GM06990 (cell line): ENCODE data around the gene ZNF546.
A peak's percentile ranks its signal among the peaks of the same experiment; 100 is the strongest.
"Not testable (repeated sequence)": the region's sequence is repeated elsewhere in the genome, so short reads cannot be mapped to it uniquely, and the experiment has no call there.

Experiments used
- DNase-seq: peaks from one replicate; pipeline ENCODE4 v3.0.0-alpha.2; 2011; ENCODE audit not compliant: insufficient read length; ENCODE audit errors: extremely low read depth
- H3K27me3 ChIP-seq: replicated peaks from 2 replicates; pipeline ENCODE4 v1.6.0; 2011; ENCODE audit warnings: low read length; ENCODE audit not compliant: control insufficient read depth, insufficient read depth
- H3K36me3 ChIP-seq: 2 replicates; pipeline ENCODE4 v1.5.1; 2011; ENCODE audit warnings: low read length; ENCODE audit not compliant: control insufficient read depth, insufficient read depth
- H3K4me3 ChIP-seq: replicated peaks from 2 replicates; pipeline ENCODE4 v1.5.1; 2011; ENCODE audit warnings: low read depth, mild to moderate bottlenecking, control low read depth, low read length
- CTCF ChIP-seq: IDR thresholded peaks from 2 replicates; pipeline ENCODE4 v1.5.1; 2011; ENCODE audit warnings: low read length, control low read depth, mild to moderate bottlenecking, inconsistent platforms; ENCODE audit not compliant: insufficient read depth, poor library complexity, severe bottlenecking

ZNF546 gene

DNA sequence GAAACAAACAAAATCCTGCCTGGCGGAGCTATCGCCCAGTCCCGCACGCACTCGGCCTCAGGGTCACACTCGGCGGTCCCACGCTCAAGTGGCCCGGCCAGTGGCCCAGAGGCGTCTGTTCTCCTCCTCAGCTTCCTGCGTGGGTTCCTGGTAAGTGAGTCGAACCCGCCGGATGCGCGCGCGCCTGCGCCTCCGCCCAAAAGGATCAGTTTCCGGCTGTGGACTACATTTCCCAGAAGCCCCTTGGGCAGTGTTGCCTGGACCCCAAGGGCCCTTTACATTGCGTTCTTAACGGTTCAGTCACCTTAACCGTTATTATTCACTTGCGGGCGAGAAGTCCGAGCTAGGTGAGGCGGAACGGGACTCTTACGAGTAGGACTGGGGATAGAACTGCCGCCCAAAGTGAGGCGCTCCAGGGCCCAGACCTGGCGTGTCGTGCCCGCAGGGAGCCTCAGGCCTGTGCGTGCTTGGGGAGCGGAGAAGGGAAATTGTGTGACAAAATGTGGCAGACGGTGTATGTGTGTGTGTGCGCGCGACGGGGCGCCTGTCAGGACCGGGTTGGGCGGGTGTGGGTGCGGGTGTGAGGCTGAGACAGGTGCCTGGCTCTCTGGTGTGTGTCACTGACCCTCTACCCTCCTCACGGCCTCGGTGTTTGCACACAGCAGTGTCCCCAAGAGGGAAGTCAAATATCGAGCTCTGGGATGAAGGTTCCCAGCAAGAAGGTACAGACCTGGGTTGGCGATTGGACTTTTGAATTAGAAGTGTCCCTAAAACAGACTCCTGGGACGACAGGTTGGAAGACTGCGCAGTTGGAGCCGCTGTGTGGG is at the start of gene ZNF546:
TSS of gene ZNF546 (plus strand) at position 250 of the 827 bp plus-strand sequence. CDS start 1,267 bp downstream, outside the sequence.
- peak; percentile 97 for DNase-seq

GRCh38 chr19:39949026-39949747 is 47.7 kb upstream of the ZNF546 start:
- no peak overlapping the region for H3K4me3 ChIP-seq
- no peaks in the 10 kb centered on the region for H3K27me3 ChIP-seq
- DNase-seq = no peak
- H3K36me3 ChIP-seq = no peaks in the 10 kb centered on the region
- no peak for TF ChIP-seq CTCF

More for the DNA sequence above, at the start of gene ZNF546:
- TF ChIP-seq CTCF = no peak
- Histone ChIP-seq H3K4me3 (peak within 1 kb of the TSS; percentile 85), H3K27me3 (no peaks in the 10 kb centered on the region), H3K36me3 (no peaks in the 10 kb centered on the region)

DNA sequence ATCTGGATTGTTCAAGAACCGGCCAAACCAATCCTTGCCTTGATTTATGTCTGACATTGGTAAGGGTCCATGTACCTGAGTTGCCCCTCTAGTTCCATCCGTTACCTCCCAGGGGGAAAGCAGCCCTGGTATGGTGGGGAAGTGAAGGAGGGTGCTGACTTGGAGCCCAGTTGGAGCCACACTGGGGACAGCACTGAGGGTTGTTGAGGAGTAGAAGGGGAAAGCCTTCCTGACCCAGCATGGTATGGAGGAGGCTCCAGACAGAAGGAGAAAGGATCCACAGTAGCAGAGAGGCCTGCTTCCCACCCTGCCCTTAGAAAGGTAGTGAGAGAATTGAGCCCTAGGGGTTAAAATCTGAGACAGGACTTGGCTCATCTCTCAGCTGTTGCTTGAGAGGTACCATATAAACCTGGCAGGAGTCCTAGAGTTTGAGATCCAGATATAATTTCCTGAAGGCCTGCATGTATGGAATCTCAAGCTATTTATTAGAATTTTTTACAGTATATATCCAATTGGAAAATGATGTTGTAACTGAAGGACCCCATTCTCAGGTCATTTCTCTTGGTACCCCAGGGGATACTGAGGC is 45.7 kb upstream of the ZNF546 start:
- Histone ChIP-seq H3K27me3 (no peaks in the 10 kb centered on the region), H3K36me3 (no peaks in the 10 kb centered on the region), H3K4me3 (no peak overlapping the region)
- no peak for DNase-seq
- no peak for TF ChIP-seq CTCF

- Histone ChIP-seq H3K36me3 (no peaks in the 10 kb centered on the region), H3K27me3 (no peaks in the 10 kb centered on the region), H3K4me3 (no peak overlapping the region)
- no peak for DNase-seq
- no peak for TF ChIP-seq CTCF
These were observed 45.2 kb upstream of the ZNF546 start for GRCh38 chr19:39951686-39952085.

GRCh38 chr19:39953915-39954314 is 42.9 kb upstream of the ZNF546 start:
- no peaks in the 10 kb centered on the region for H3K27me3 ChIP-seq
- no peak for DNase-seq
- TF ChIP-seq CTCF = no peak
- H3K36me3 ChIP-seq = no peaks in the 10 kb centered on the region
- no peak overlapping the region for H3K4me3 ChIP-seq

DNA sequence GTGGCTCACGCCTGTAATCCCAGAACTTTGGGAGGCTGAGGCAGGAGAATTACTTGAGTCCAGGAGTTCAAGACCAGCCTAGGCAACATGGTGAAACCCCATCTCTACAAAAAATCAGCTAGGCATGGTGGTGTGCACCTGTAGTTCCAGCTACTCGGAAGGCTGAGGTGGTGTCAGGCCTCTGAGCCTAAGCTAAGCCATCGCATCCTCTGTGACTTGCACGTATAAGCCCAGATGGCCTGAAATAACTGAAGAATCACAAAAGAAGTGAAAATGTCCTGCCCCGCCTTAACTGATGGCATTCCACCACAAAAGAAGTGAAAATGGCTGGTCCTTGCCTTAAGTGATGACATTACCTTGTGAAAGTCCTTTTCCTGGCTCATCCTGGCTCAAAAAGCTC is 39.0 kb upstream of the ZNF546 start:
- DNase-seq, H3K27me3 ChIP-seq, H3K4me3 ChIP-seq, H3K36me3 ChIP-seq: not testable (repeated sequence)

- DNase-seq, H3K4me3 ChIP-seq, H3K36me3 ChIP-seq, H3K27me3 ChIP-seq: not testable (repeated sequence)
These were observed 37.9 kb upstream of the ZNF546 start for GRCh38 chr19:39958942-39959341.

- not testable (repeated sequence) for H3K27me3 ChIP-seq, DNase-seq, H3K36me3 ChIP-seq, H3K4me3 ChIP-seq
These were observed 37.5 kb upstream of the ZNF546 start for GRCh38 chr19:39959407-39959806.
